ENCODE data around the gene RHOH.

The RHOH gene

GRCh38 chr4:40190019-40190418 is 6.8 kb upstream of the RHOH start:
- DNase-seq, result no peak

GRCh38 chr4:40190465-40190864 is 6.4 kb upstream of the RHOH start:
- no peak for DNase-seq

GRCh38 chr4:40190880-40191815 is 5.7 kb upstream of the RHOH start:
- peak in 1 of 5 experiments; percentile 85 for DNase-seq

GRCh38 chr4:40192114-40193015 is 4.5 kb upstream of the RHOH start:
- DNase-seq, result no peak

- peak in 2 of 5 experiments; percentile 43 to 82 for DNase-seq
Observed at GRCh38 chr4:40193016-40193571, 3.7 kb upstream of the RHOH start.

- DNase-seq, result no peak
Observed at GRCh38 chr4:40193578-40193977, 3.3 kb upstream of the RHOH start.

- peak in 2 of 5 experiments; percentile 71 to 90 for DNase-seq
Observed at GRCh38 chr4:40194602-40195161, 2.1 kb upstream of the RHOH start.

GRCh38 chr4:40195182-40196177 is 1.4 kb upstream of the RHOH start:
- no peak for DNase-seq

GRCh38 chr4:40196272-40196671 is 559 bp upstream of the RHOH start:
- DNase-seq, result no peak

- peak in 2 of 5 experiments; percentile 70 to 85 for DNase-seq
Observed at GRCh38 chr4:40197879-40198689, 1.3 kb downstream of the RHOH start.

- DNase-seq, result peak in 1 of 5 experiments; percentile 73
Observed at GRCh38 chr4:40199179-40199670, 2.4 kb downstream of the RHOH start.

- peak in 3 of 5 experiments; percentile 32 to 96 (median 68) for DNase-seq
Observed at GRCh38 chr4:40199999-40200874, 3.4 kb downstream of the RHOH start.

GRCh38 chr4:40200875-40201801 is 4.3 kb downstream of the RHOH start:
- DNase-seq, result peak in 1 of 5 experiments; percentile 89

GRCh38 chr4:40201898-40202297 is 5.1 kb downstream of the RHOH start:
- DNase-seq, result no peak

- DNase-seq, result peak in 1 of 5 experiments; percentile 56
Observed at GRCh38 chr4:40202474-40202873, 5.6 kb downstream of the RHOH start.

GRCh38 chr4:40204507-40205258 is 7.9 kb downstream of the RHOH start:
- DNase-seq, result no peak
